Body of pancreas (tissue), 4 donors: ENCODE data around the gene KREMEN1.

Experiments
- POLR2A ChIP-seq, 3 donors: fragments of 450-650 bp; IDR thresholded peaks; one replicate each; pipeline ENCODE4 v1.6.1; 2016; ENCODE audit warnings: antibody characterized with exemption in 3 of 3, mild to moderate bottlenecking in 2 of 3
- TF ChIP-seq, protein P1 (sequence below), 7 experiments: fragments of 450-650 bp in 4 of 7; fragments of 200-600 bp in 3 of 7; sonication (generic) in 3 of 7; IDR thresholded peaks; one replicate each; pipeline ENCODE4 v1.5.1; 2016 to 2019; ENCODE audit warnings: antibody characterized with exemption in 7 of 7

DNA sequence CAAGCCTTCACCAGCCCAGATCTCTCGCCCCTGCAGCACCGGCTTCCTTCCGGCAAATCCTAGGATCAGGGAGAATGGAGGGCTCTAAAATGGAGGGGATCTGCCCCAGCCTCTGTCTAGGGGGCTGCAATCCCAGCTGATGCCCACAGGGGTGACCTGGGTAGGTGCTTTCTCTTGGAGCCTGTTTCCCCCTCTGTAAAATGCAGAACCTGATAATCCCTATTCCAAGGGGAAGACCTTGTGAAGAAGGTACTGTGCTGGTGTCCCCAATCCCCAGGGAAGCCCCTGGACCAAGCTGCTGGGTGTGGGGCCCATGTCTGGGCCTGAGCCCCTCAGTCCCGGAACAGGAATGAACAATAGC, 135.6 kb downstream of the KREMEN1 start:
- TF ChIP-seq, protein P1, sequence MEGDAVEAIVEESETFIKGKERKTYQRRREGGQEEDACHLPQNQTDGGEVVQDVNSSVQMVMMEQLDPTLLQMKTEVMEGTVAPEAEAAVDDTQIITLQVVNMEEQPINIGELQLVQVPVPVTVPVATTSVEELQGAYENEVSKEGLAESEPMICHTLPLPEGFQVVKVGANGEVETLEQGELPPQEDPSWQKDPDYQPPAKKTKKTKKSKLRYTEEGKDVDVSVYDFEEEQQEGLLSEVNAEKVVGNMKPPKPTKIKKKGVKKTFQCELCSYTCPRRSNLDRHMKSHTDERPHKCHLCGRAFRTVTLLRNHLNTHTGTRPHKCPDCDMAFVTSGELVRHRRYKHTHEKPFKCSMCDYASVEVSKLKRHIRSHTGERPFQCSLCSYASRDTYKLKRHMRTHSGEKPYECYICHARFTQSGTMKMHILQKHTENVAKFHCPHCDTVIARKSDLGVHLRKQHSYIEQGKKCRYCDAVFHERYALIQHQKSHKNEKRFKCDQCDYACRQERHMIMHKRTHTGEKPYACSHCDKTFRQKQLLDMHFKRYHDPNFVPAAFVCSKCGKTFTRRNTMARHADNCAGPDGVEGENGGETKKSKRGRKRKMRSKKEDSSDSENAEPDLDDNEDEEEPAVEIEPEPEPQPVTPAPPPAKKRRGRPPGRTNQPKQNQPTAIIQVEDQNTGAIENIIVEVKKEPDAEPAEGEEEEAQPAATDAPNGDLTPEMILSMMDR (IDR thresholded peaks at IDR 0.05) = no peak
- TF ChIP-seq POLR2A (IDR thresholded peaks at IDR 0.05) = no peak
